Measurements from ENCODE around the gene CDC42BPA. TPM values are rescaled to one million over a fixed set of nuclear protein-coding genes. Genes with fewer than 3 reads are reported as not detected.

The CDC42BPA gene
- total RNA-seq, 2 experiments from 2014 or later = 1.8 to 2.1 TPM

- ChIA-PET CTCF (no interaction called here), POLR2A (no interaction called here)
- no peak overlapping the region for H3K27ac Mint-ChIP-seq
- H3K9me3 Mint-ChIP-seq = peaks cover 10% of the 10 kb centered on the region
- intact Hi-C loops (cut with micrococcal nuclease) = no loop called here
- TF ChIP-seq, protein P1, sequence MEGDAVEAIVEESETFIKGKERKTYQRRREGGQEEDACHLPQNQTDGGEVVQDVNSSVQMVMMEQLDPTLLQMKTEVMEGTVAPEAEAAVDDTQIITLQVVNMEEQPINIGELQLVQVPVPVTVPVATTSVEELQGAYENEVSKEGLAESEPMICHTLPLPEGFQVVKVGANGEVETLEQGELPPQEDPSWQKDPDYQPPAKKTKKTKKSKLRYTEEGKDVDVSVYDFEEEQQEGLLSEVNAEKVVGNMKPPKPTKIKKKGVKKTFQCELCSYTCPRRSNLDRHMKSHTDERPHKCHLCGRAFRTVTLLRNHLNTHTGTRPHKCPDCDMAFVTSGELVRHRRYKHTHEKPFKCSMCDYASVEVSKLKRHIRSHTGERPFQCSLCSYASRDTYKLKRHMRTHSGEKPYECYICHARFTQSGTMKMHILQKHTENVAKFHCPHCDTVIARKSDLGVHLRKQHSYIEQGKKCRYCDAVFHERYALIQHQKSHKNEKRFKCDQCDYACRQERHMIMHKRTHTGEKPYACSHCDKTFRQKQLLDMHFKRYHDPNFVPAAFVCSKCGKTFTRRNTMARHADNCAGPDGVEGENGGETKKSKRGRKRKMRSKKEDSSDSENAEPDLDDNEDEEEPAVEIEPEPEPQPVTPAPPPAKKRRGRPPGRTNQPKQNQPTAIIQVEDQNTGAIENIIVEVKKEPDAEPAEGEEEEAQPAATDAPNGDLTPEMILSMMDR (IDR thresholded peaks at IDR 0.05) = no peak
- peaks cover 4% of the 10 kb centered on the region for H3K4me1 Mint-ChIP-seq (ENCODE audit: low read depth)
- DNase-seq = no peak
- H3K36me3 Mint-ChIP-seq (ENCODE audit: low read depth) = no peaks in the 10 kb centered on the region
- peaks cover 13% of the 10 kb centered on the region for H3K27me3 Mint-ChIP-seq
- no peak for ATAC-seq
- H3K4me3 Mint-ChIP-seq = no peak overlapping the region
Observed at GRCh38 chr1:227062306-227062705, 256.0 kb downstream of the CDC42BPA start.

DNA sequence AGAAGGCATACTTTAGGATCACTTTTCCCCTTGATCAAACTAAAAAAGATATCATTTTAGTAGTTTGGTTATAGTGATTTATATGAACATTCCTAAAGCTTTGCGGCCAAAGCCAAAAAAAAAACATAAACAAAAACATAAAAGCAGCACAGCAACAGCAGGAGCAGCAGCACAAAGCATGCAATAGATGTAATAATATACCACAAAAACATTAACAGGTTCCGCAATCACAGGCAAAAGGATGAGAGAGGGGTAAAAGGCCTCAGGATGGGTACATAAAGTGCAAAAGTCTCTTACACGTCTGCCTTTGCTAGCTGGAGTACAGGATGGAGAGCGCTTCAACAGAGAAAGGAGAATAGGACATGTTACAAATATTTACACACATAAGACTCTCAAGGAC lies 259.2 kb downstream of the CDC42BPA start:
- intact Hi-C loops (cut with micrococcal nuclease) = no loop called here

GRCh38 chr1:227058321-227058751 lies 260.0 kb downstream of the CDC42BPA start:
- intact Hi-C loops (cut with micrococcal nuclease) = no loop called here
- POLR2A ChIA-PET = no interaction called here

More for the DNA sequence above, 259.2 kb downstream of the CDC42BPA start:
- no peak overlapping the region for H3K27ac Mint-ChIP-seq
- H3K27me3 Mint-ChIP-seq = peaks cover 1% of the 10 kb centered on the region
- H3K4me1 Mint-ChIP-seq (ENCODE audit: low read depth) = peaks cover 4% of the 10 kb centered on the region
- ATAC-seq (no peak), DNase-seq (no peak)
- ChIA-PET POLR2A (no interaction called here), CTCF (no interaction called here)
- H3K36me3 Mint-ChIP-seq (ENCODE audit: low read depth) = no peaks in the 10 kb centered on the region
- H3K4me3 Mint-ChIP-seq = no peak overlapping the region
- TF ChIP-seq, protein P1 (IDR thresholded peaks at IDR 0.05) = no peak
- H3K9me3 Mint-ChIP-seq = peaks cover 10% of the 10 kb centered on the region

DNA sequence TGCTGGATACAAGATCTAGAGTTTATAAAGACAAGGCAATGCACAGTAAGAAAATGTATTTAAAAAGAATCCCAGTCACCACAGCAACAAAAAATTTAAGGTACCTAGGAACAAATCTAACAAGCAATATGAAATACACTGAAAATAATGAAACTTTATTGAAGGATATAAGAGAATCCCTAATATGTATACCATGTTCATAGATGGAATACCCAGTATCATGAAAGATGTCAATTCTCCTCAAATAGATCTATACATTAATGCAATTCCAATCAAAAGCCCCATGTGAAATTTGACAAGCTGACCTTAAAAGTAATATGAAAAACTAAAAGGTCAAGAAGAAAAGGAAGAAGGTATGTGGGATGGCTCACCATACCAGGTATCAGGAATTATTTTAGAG lies 269.0 kb downstream of the CDC42BPA start:
- CTCF ChIA-PET = no interaction called here

More at GRCh38 chr1:227058321-227058751, 260.0 kb downstream of the CDC42BPA start:
- peaks cover 1% of the 10 kb centered on the region for H3K27me3 Mint-ChIP-seq
- no peak for ATAC-seq
- no peaks in the 10 kb centered on the region for H3K36me3 Mint-ChIP-seq (ENCODE audit: low read depth)
- CTCF ChIA-PET = no interaction called here
- peaks cover 10% of the 10 kb centered on the region for H3K9me3 Mint-ChIP-seq
- H3K4me3 Mint-ChIP-seq = no peak overlapping the region
- DNase-seq = no peak
- TF ChIP-seq, protein P1 (IDR thresholded peaks at IDR 0.05) = no peak
- H3K4me1 Mint-ChIP-seq (ENCODE audit: low read depth) = peaks cover 4% of the 10 kb centered on the region
- no peak overlapping the region for H3K27ac Mint-ChIP-seq

DNA sequence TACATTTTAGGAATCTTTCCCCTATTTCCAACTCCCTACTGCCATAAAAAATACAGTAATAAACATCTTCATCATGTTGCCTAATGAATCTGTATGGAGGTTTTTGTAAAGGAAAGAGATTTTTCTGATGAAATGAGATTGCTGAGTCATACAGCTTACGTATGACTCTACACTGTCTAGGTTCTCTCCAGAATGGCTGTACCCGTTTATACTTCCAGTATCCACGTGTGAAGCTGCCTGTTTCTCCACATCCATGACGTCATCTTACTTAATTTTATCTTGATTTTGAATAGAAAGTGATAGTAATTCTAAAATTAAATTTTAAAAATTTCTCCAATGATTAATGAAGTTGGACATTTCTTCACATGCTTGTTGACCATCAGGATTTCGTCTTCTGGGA lies 274.5 kb downstream of the CDC42BPA start:
- CTCF ChIA-PET = no interaction called here

More for the DNA sequence above, 269.0 kb downstream of the CDC42BPA start:
- H3K36me3 Mint-ChIP-seq (ENCODE audit: low read depth) = no peaks in the 10 kb centered on the region
- H3K27ac Mint-ChIP-seq = no peak overlapping the region
- H3K27me3 Mint-ChIP-seq = peaks cover 12% of the 10 kb centered on the region
- H3K4me3 Mint-ChIP-seq = no peak overlapping the region
- intact Hi-C loops (cut with micrococcal nuclease) = no loop called here
- no peak for DNase-seq
- no peaks in the 10 kb centered on the region for H3K9me3 Mint-ChIP-seq
- ATAC-seq = no peak
- H3K4me1 Mint-ChIP-seq (ENCODE audit: low read depth) = no peaks in the 10 kb centered on the region
- POLR2A ChIA-PET = no interaction called here
- TF ChIP-seq, protein P1 (IDR thresholded peaks at IDR 0.05) = no peak

More for the DNA sequence above, 274.5 kb downstream of the CDC42BPA start:
- Mint-ChIP-seq H3K4me3 (no peak overlapping the region), H3K27me3 (peaks cover 12% of the 10 kb centered on the region), H3K4me1 (ENCODE audit: low read depth) (no peaks in the 10 kb centered on the region), H3K27ac (no peak overlapping the region), H3K9me3 (no peaks in the 10 kb centered on the region), H3K36me3 (ENCODE audit: low read depth) (no peaks in the 10 kb centered on the region)
- TF ChIP-seq, protein P1 (IDR thresholded peaks at IDR 0.05) = no peak
- no peak for DNase-seq
- intact Hi-C loops (cut with micrococcal nuclease) = no loop called here
- no peak for ATAC-seq
- POLR2A ChIA-PET = interaction anchor here (0.6 kb wide), 1 partner anchor 17 kb away, joined by 3 read pairs; no protein-coding TSS in a partner anchor

Data from activated CD8-positive, alpha-beta T cell treated with anti-CD3 and anti-CD28 coated beads for 36 hours (primary cell).